OCI-LY1 (cell line): Measurements from ENCODE around the gene SLC47A2.

Source experiments
- CTCF ChIP-seq: fragments of 200-600 bp; sonication (generic), shearing (Covaris generic); IDR thresholded peaks from 2 replicates; pipeline ENCODE4 v1.5.1; 2017; ENCODE audit warnings: mild to moderate bottlenecking, antibody characterized with exemption, low read length, moderate library complexity, mixed read lengths
- EZH2 ChIP-seq: fragments of 200-600 bp; sonication (generic), shearing (Covaris generic); IDR thresholded peaks from 2 replicates; pipeline ENCODE4 v1.8.0; 2017; ENCODE audit warnings: borderline replicate concordance, mixed run types, mild to moderate bottlenecking, antibody characterized with exemption, low read length, moderate library complexity, mixed read lengths

- TF ChIP-seq CTCF (no peak), EZH2 (no peak)
Observed at GRCh38 chr17:19705771-19706770, 10.3 kb downstream of the SLC47A2 start.
